ENCODE measurements around the gene LCP2. TPM values are rescaled to one million over a fixed set of nuclear protein-coding genes. Genes with fewer than 3 reads are reported as not detected.

Gene LCP2
- total and polyA plus RNA-seq, 10 of the 15 experiments (the other 5 are each of a cell fraction or from before 2014, with no cell fraction given): 8.0 to 50.5 (median 20.6) TPM

- FAIRE-seq (no peak), DNase-seq (ENCODE audit: low read depth, low spot score) (no peak), ATAC-seq (no peak)
- no peaks in the 10 kb centered on the region for H4K20me1 ChIP-seq (ENCODE audit: control insufficient read depth, insufficient read depth)
- RAD21 ChIA-PET (ENCODE audit: unreplicated experiment): interaction anchor here (1.5 kb wide), 1 partner anchor 20 kb away, joined by 3 read pairs; no protein-coding TSS in a partner anchor
- H3K9me3 ChIP-seq (replicated peaks; ENCODE audit: control insufficient read depth, insufficient read depth, low read length): no peaks in the 10 kb centered on the region
- H3K36me3 ChIP-seq (ENCODE audit: control insufficient read depth in 2 of 2, insufficient read depth in 2 of 2, low read length in 1 of 2): no peaks in the 10 kb centered on the region
- no peak for TF ChIP-seq HSF1 (IDR thresholded peaks at IDR 0.05; ENCODE audit: low read depth, low read length)
- no peak for TF ChIP-seq NR2F1 (conservative IDR thresholded peaks at IDR 0.05)
- no peaks in the 10 kb centered on the region; a peak in 1 of 4 replicates for H3K27me3 ChIP-seq (replicated peaks in 1 of 2; ENCODE audit: control insufficient read depth in 2 of 2, insufficient read depth in 2 of 2, low read length in 1 of 2)
- H3K4me1 ChIP-seq (ENCODE audit: control insufficient read depth, insufficient read depth, low read length): no peaks in the 10 kb centered on the region
- H3K4me3 ChIP-seq: no peak overlapping the region
- no peaks in the 10 kb centered on the region for H3K79me2 ChIP-seq (ENCODE audit: control insufficient read depth, insufficient read depth, low read length)
- whole genome bisulfite sequencing (ENCODE audit: insufficient coverage, insufficient replicate concordance, low lambda C conversion rate, missing lambda C conversion rate): 71% methylated on average over 5 of the region's 5 CpGs
- in situ Hi-C loops (cut with MboI) (no loop called here), intact Hi-C loops (cut with micrococcal nuclease; ENCODE audit: unreplicated experiment) (no loop called here)
- CTCF ChIA-PET: interaction anchor here (0.7 to 3.8 kb wide), 4 partner anchors 8 to 136 kb away, joined by 3 to 19 read pairs (median 4); no protein-coding TSS in a partner anchor
- no peak overlapping the region for H3K4me2 ChIP-seq (ENCODE audit: control insufficient read depth, insufficient read depth)
- no TSS peak for BruUV-seq (replicated peaks)
- POLR2A ChIA-PET: interaction anchor here (1.0 to 4.1 kb wide), 3 partner anchors 7 to 53 kb away, joined by 3 to 16 read pairs (median 3); no protein-coding TSS in a partner anchor
- H2AFZ ChIP-seq (ENCODE audit: control insufficient read depth, low read depth, low read length): no peak overlapping the region
- H3K9ac ChIP-seq (ENCODE audit: control insufficient read depth, insufficient read depth, low read length): no peak overlapping the region
- H3K27ac ChIP-seq (ENCODE audit: control insufficient read depth, insufficient read depth): no peak overlapping the region
- SMC1A ChIA-PET (ENCODE audit: uncharacterized antibody, unreplicated experiment): interaction anchor here (1.0 to 4.8 kb wide), 5 partner anchors 8 to 25 kb away, joined by 3 to 31 read pairs (median 4); no protein-coding TSS in a partner anchor
Observed at GRCh38 chr5:170319301-170319700, 21.7 kb upstream of the LCP2 start.

- ChIA-PET POLR2A (interaction anchor here (4.1 kb wide), 1 partner anchor 12 kb away, joined by 16 read pairs; no protein-coding TSS in a partner anchor), RAD21 (ENCODE audit: unreplicated experiment) (interaction anchor here (1.0 to 1.5 kb wide), 3 partner anchors 9 to 21 kb away, joined by 3 to 4 read pairs (median 3); no protein-coding TSS in a partner anchor), CTCF (interaction anchor here (1.0 to 3.8 kb wide), 2 partner anchors 10 kb away, joined by 5 to 19 read pairs; no protein-coding TSS in a partner anchor), SMC1A (ENCODE audit: uncharacterized antibody, unreplicated experiment) (interaction anchor here (1.2 to 4.8 kb wide), 5 partner anchors 9 to 20 kb away, joined by 5 to 31 read pairs (median 10); partner anchors contain the start of gene LCP2)
- peaks cover 7% of the 10 kb centered on the region for H3K4me1 ChIP-seq (ENCODE audit: control insufficient read depth, insufficient read depth, low read length)
- ATAC-seq (no peak), FAIRE-seq (no peak), DNase-seq (ENCODE audit: low read depth, low spot score) (no peak)
- no peak overlapping the region for H3K9ac ChIP-seq (ENCODE audit: control insufficient read depth, insufficient read depth, low read length)
- H3K27ac ChIP-seq (ENCODE audit: control insufficient read depth, insufficient read depth): no peak overlapping the region
- WGBS (ENCODE audit: insufficient coverage, insufficient replicate concordance, low lambda C conversion rate, missing lambda C conversion rate): 82% methylated on average over 3 of the region's 3 CpGs
- H3K4me3 ChIP-seq: no peak overlapping the region
- no peaks in the 10 kb centered on the region for H4K20me1 ChIP-seq (ENCODE audit: control insufficient read depth, insufficient read depth)
- TF ChIP-seq ZBTB40 (IDR thresholded peaks at IDR 0.05; ENCODE audit: borderline replicate concordance): no peak
- no peak for TF ChIP-seq DPF2 (IDR thresholded peaks at IDR 0.05)
- H3K79me2 ChIP-seq (ENCODE audit: control insufficient read depth, insufficient read depth, low read length): no peaks in the 10 kb centered on the region
- in situ Hi-C loops (cut with MboI): no loop called here
- H3K9me3 ChIP-seq (replicated peaks; ENCODE audit: control insufficient read depth, insufficient read depth, low read length): no peaks in the 10 kb centered on the region
- intact Hi-C loops (cut with micrococcal nuclease; ENCODE audit: unreplicated experiment): no loop called here
- no peak overlapping the region for H2AFZ ChIP-seq (ENCODE audit: control insufficient read depth, low read depth, low read length)
- no peak overlapping the region for H3K4me2 ChIP-seq (ENCODE audit: control insufficient read depth, insufficient read depth)
- no peaks in the 10 kb centered on the region for H3K36me3 ChIP-seq (ENCODE audit: control insufficient read depth in 2 of 2, insufficient read depth in 2 of 2, low read length in 1 of 2)
- no peaks in the 10 kb centered on the region; a peak in 1 of 4 replicates for H3K27me3 ChIP-seq (replicated peaks in 1 of 2; ENCODE audit: control insufficient read depth in 2 of 2, insufficient read depth in 2 of 2, low read length in 1 of 2)
- no TSS peak for BruUV-seq (replicated peaks)
Observed at GRCh38 chr5:170317499-170317898, 19.9 kb upstream of the LCP2 start.
